Neural crest cell (in vitro differentiated cells): ENCODE results near the gene TIRAP. TPM values are rescaled to one million over a fixed set of nuclear protein-coding genes. Genes with fewer than 3 reads are reported as not detected.
"Not testable (repeated sequence)": the region's sequence is repeated elsewhere in the genome, so short reads cannot be mapped to it uniquely, and the experiment has no call there.

ENCODE experiments used
- DNase-seq: peaks from one replicate; pipeline ENCODE4 v3.0.0; 2021; ENCODE audit warnings: low read depth, mixed read lengths, low spot score
- H3K27ac Mint-ChIP-seq: one replicate; pipeline ENCODE4 v1.8.0; 2021; ENCODE audit warnings: mild to moderate bottlenecking, mixed read lengths; ENCODE audit not compliant: unreplicated experiment
- H3K27me3 Mint-ChIP-seq: 2 replicates; pipeline ENCODE4 v1.8.0; 2021; ENCODE audit warnings: low read depth, mild to moderate bottlenecking, mixed read lengths
- H3K36me3 Mint-ChIP-seq: 2 replicates; pipeline ENCODE4 v1.8.0; 2021; ENCODE audit warnings: low read depth, mild to moderate bottlenecking, mixed read lengths
- H3K4me1 Mint-ChIP-seq: 2 replicates; pipeline ENCODE4 v1.8.0; 2021; ENCODE audit warnings: mixed read lengths
- H3K4me3 Mint-ChIP-seq: one replicate; pipeline ENCODE4 v1.8.0; 2021; ENCODE audit warnings: mild to moderate bottlenecking, mixed read lengths
- H3K9me3 Mint-ChIP-seq: 2 replicates; pipeline ENCODE4 v1.8.0; 2021; ENCODE audit warnings: mixed read lengths
- total RNA-seq: library from RNA; stranded (reverse); gene quantifications from 2 replicates; pipeline ENCODE4 v1.2.1, GENCODE V29; 2021
- TF ChIP-seq, protein P1 (sequence below): fragments of 200-600 bp; sonication (generic); conservative IDR thresholded peaks from 2 replicates; pipeline ENCODE4 v1.5.0; 2021; ENCODE audit warnings: antibody characterized with exemption, mild to moderate bottlenecking

Gene TIRAP
- total RNA-seq, 1 donor from 2014 or later, result 9.7 TPM

GRCh38 chr11:126303623-126304456 is 20.9 kb downstream of the TIRAP start, which contains the start of gene DCPS:
TSS of gene DCPS (plus strand) at chr11:126304060. CDS start at chr11:126304081, 21 bp downstream.
- peak; percentile 79 for DNase-seq
- Mint-ChIP-seq H3K4me3 (peak within 1 kb of the TSS; percentile 83), H3K27ac (peak within 1 kb of the TSS; percentile 94), H3K27me3 (no peaks in the 10 kb centered on the region), H3K36me3 (peaks cover 7% of the 10 kb centered on the region), H3K4me1 (peaks cover 40% of the 10 kb centered on the region), H3K9me3 (no peaks in the 10 kb centered on the region)
- TF ChIP-seq, protein P1, sequence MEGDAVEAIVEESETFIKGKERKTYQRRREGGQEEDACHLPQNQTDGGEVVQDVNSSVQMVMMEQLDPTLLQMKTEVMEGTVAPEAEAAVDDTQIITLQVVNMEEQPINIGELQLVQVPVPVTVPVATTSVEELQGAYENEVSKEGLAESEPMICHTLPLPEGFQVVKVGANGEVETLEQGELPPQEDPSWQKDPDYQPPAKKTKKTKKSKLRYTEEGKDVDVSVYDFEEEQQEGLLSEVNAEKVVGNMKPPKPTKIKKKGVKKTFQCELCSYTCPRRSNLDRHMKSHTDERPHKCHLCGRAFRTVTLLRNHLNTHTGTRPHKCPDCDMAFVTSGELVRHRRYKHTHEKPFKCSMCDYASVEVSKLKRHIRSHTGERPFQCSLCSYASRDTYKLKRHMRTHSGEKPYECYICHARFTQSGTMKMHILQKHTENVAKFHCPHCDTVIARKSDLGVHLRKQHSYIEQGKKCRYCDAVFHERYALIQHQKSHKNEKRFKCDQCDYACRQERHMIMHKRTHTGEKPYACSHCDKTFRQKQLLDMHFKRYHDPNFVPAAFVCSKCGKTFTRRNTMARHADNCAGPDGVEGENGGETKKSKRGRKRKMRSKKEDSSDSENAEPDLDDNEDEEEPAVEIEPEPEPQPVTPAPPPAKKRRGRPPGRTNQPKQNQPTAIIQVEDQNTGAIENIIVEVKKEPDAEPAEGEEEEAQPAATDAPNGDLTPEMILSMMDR, result no peak

DNA sequence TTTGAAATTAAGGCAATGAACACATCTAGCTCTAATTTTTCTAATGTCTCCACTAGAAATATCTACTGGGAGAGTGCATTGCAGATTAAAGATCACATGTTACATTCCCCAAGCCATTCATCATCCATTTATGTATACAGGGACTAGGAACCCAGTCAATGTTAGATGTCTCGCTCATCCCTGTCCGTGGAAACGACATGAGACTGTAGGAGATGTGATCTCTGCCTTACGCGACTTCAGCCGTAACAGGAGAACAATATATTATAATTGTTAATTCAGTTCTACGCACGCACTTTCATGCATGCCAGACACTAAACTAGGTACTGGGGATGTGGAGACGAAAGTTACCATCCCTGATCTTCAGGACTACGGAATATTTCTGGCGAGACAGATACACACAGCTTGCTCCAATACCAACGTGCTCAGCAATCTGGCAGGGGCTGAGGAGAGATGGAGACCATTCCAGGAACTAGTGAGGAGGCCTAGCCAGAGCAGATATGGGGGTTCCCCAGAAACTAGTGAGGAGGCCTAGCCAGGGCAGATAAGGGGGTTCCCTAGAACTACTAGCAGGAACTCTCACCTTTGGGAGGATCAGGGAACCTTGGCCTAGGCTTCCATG is 21.7 kb downstream of the TIRAP start:
- no peak for DNase-seq
- Mint-ChIP-seq H3K36me3 (peaks cover 6% of the 10 kb centered on the region), H3K4me3 (peak overlapping the region; percentile 83), H3K27ac (peak overlapping the region; percentile 94), H3K4me1 (peaks cover 45% of the 10 kb centered on the region), H3K9me3 (no peaks in the 10 kb centered on the region), H3K27me3 (no peaks in the 10 kb centered on the region)
- TF ChIP-seq, protein P1, result no peak

- DNase-seq, result no peak
- Mint-ChIP-seq H3K27me3 (no peaks in the 10 kb centered on the region), H3K27ac (no peak overlapping the region), H3K9me3 (no peaks in the 10 kb centered on the region), H3K4me3 (peak overlapping the region; percentile 65), H3K4me1 (peaks cover 55% of the 10 kb centered on the region), H3K36me3 (peaks cover 9% of the 10 kb centered on the region)
- TF ChIP-seq, protein P1, result no peak
These were observed 22.8 kb downstream of the TIRAP start for GRCh38 chr11:126305699-126306098.

GRCh38 chr11:126307706-126308105 is 24.8 kb downstream of the TIRAP start:
- H3K27ac Mint-ChIP-seq, result peak overlapping the region; percentile 90
- H3K36me3 Mint-ChIP-seq, result peaks cover 6% of the 10 kb centered on the region
- H3K9me3 Mint-ChIP-seq, result no peaks in the 10 kb centered on the region
- peaks cover 55% of the 10 kb centered on the region for H3K4me1 Mint-ChIP-seq
- H3K4me3 Mint-ChIP-seq, result peak overlapping the region; percentile 58
- DNase-seq, result peak; percentile 59
- TF ChIP-seq, protein P1, result peak; percentile 65
- no peaks in the 10 kb centered on the region for H3K27me3 Mint-ChIP-seq

- Mint-ChIP-seq H3K27ac (peak overlapping the region; percentile 90), H3K4me1 (peaks cover 49% of the 10 kb centered on the region), H3K36me3 (peaks cover 5% of the 10 kb centered on the region), H3K4me3 (peak overlapping the region; percentile 58), H3K27me3 (no peaks in the 10 kb centered on the region), H3K9me3 (no peaks in the 10 kb centered on the region)
- TF ChIP-seq, protein P1, result no peak
- no peak for DNase-seq
These were observed 25.4 kb downstream of the TIRAP start for GRCh38 chr11:126308271-126308671.

DNA sequence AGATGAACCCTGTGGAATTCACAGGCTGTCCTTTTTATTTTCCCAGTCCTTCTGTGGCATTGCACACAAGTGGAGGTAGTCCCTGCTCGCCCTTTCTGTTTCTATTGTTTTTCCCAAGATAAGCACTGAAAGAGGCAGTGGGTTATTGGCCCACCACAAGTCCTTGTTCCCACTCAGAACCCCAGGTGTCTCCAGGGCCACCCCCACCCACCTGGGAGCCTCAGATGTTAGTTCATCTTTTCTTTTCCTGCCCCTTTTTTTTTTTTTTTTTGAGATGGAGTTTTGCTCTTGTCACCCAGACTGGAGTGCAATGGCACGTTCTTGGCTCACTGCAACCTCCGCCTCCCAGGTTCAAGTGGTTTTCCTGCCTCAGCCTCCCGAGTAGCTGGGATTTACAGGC is 25.9 kb downstream of the TIRAP start:
- H3K4me1 Mint-ChIP-seq, result peaks cover 45% of the 10 kb centered on the region
- H3K4me3 Mint-ChIP-seq, H3K27me3 Mint-ChIP-seq, H3K9me3 Mint-ChIP-seq, DNase-seq, H3K27ac Mint-ChIP-seq, H3K36me3 Mint-ChIP-seq: not testable (repeated sequence)
